Iris pigment epithelial cell (primary cell): Measurements from ENCODE around the gene VSTM2A.
"Not testable (repeated sequence)": the region's sequence is repeated elsewhere in the genome, so short reads cannot be mapped to it uniquely, and the experiment has no call there.

Experiments
- DNase-seq: peaks from one replicate; pipeline ENCODE4 v3.0.0-alpha.2; 2011; ENCODE audit warnings: low read depth

The VSTM2A gene, protein sequence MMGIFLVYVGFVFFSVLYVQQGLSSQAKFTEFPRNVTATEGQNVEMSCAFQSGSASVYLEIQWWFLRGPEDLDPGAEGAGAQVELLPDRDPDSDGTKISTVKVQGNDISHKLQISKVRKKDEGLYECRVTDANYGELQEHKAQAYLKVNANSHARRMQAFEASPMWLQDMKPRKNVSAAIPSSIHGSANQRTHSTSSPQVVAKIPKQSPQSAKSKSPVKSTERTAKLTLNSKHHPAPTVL

DNA sequence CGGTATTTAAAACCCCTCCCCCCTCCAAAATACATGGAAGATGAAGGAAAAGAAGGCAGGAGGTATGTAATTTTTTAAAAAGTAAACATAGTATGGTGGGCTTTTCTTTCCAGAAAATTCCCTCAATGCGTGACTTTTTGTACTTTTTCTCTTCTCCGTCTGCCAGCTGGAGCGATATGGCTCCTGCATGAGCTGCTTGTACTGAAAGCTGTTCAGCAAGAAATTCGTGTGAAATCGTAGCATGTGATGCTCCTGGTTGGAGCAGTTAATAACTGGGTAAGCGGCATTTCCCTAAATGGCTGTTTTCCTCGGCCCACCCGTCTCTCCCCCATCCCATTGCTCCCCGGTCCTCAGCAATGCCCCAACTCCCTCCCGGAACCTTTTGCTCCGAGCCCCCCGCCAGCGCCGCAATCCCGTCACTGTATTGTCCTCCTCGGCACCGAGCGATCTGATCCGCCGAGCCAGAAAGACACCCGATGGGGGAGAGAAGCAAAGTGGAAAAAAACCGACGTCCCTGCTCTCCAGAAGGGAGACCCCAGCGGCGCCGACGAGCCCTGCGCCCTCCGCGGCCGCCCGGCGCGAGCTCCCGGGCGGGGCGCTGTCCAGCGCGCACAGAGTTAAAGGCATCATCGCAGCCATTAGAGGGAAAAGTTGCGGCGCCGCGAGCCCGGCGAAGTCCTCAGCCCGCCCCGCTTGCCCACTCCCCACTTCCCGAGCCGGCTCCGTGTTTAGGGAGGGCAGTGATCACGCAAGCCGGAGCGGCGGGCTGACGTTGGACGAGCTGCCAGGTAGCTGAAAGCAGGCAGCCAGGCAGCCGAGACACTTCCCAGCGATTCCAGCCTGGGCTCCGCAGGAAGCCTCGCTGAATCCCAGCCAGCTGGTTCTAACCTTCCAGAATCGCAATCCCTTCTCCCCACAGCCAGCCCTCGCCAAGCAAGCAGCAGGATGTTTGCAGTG is at the start of gene VSTM2A:
VSTM2A (plus strand) TSS at position 707 of the 957 bp plus-strand sequence. CDS start 356 bp downstream, outside the sequence.
- DNase-seq, result peak; percentile 1

DNA sequence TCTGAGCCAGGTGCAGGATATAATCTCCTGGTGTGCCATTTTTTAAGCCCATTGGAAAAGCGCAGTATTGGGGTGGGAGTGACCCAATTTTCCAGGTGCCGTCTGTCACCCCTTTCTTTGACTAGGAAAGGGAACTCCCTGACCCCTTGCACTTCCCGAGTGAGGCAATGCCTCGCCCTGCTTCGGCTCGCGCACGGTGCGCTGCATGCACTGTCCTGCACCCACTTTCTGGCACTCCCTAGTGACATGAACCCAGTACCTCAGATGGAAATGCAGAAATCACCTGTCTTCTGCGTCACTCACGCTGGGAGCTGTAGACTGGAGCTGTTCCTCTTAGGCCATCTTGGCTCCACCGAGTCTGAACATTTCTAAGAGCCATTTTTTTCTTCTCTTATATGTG is 37.6 kb upstream of the VSTM2A start:
- not testable (repeated sequence) for DNase-seq

DNA sequence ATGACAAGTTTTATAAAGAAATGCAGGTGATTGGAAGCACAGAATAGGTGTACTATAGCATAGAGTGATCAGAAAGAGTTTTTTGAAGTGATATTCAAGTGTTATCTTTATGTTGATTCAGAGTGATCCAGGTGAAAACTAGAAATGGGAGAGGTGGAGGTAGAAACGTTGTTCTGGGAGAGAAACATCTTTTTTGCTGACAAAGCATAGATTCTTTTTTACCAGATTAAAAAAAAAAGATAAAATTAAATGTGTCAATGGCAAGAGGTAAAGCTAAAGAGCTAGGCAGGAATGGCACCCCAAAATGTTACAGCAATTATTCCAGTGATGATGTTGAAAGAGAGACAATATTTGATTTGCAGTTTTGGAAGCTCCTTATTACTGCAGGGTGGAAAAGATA is 12.6 kb upstream of the VSTM2A start:
- DNase-seq, result no peak

DNA sequence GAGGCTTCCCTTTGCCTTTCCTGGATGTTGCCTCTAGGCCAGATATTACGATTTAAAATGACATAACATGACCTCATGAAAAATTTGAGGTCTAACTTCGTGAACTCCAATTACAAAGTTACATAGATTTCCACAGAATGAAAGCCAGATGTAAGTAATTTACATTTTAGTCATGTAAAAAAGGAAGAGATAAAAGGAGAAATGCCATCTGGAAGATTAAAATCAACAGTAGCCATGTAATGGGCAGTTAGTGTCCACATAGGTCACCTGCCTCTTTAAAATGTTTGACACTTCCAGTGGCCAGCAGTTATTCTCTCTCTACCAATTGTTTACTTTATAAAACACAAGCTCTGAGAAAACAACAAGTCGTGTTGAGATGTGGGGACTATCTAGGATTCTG is 4.1 kb upstream of the VSTM2A start:
- no peak for DNase-seq

DNA sequence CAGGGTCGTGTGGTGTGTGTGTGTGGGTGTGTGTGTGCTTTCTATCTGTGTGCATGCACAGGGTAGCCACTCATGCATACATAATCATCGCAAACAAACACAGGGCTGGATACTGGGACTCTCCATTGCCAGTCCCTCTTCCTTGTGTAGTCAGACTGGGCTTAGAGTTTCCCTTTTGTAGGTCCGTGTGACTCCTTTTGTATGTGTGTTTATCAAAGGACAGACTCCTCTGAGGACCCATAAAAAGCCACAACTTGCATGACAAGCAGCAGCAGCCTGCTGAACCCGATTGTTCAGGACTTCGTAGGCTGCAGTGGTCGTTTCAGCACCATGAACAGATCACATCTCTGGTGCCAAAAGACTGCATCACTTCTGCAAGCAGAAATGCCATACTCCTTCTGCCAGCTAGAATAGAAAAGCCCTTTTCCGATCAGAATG is 895 bp downstream of the VSTM2A start:
- DNase-seq, result peak; percentile 39

DNA sequence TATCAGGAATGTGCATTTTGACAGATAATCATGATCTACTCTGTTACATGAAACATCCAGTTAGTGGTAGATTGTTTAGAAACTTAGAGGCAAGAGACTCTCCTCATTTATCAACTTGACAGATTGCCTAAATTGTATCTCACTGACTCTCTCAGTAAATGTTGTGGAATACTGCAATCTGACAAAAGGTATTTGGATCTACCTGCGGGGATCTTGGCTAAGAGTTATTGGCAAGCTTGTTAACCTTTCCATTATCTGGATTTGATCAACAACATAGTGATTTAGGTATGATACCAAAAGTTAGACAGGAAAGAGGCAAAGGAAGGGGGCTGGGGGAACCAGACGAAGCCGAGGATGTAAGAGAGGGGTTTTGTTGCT is 2.0 kb downstream of the VSTM2A start:
- DNase-seq, result no peak

DNA sequence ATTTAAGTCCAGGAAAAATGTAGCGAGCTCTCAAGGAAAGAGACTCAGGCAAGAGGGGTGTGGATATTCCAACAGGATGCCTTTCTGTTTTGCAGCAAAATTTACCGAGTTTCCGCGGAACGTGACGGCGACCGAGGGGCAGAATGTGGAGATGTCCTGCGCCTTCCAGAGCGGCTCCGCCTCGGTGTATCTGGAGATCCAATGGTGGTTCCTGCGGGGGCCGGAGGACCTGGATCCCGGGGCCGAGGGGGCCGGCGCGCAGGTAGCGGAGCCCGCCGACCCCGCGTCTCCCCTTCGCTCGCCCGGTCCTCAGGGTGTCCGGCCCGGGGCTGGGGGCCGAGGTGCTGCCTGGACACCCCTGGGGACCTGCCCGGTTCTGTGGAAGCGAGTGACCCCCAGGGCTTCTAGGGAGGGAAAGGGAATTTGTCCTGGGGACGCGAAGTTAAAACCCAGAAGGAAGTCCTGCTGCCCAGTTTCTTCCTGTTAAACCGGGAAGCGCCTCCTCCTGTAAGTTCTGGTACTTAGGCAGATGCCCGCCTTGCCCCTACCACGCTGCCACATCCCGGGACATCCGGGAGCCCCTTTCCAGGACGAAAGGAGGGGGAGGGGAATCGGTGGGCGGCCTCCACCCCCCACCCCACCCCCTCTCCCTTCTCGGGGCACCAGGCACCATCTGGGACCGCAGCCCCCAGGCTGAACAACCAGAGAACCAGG is 2.5 kb downstream of the VSTM2A start:
- no peak for DNase-seq

DNA sequence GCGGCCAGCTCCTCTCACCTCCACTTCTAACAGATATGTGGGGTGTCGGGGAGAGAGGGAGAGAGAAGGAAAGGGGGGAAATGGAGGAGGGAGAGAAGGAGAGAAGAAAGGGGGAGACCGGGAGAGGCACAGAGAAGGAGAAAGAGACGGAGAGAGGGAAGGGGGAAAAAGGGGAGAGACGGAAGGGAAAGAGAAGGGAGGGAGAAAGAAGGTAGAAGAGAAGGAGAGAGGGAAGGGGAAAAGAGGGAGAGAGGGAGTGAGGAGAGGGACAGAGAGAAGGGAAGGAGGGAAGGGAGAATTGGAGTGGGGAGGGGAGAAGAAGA is 3.0 kb downstream of the VSTM2A start:
- DNase-seq, result no peak

DNA sequence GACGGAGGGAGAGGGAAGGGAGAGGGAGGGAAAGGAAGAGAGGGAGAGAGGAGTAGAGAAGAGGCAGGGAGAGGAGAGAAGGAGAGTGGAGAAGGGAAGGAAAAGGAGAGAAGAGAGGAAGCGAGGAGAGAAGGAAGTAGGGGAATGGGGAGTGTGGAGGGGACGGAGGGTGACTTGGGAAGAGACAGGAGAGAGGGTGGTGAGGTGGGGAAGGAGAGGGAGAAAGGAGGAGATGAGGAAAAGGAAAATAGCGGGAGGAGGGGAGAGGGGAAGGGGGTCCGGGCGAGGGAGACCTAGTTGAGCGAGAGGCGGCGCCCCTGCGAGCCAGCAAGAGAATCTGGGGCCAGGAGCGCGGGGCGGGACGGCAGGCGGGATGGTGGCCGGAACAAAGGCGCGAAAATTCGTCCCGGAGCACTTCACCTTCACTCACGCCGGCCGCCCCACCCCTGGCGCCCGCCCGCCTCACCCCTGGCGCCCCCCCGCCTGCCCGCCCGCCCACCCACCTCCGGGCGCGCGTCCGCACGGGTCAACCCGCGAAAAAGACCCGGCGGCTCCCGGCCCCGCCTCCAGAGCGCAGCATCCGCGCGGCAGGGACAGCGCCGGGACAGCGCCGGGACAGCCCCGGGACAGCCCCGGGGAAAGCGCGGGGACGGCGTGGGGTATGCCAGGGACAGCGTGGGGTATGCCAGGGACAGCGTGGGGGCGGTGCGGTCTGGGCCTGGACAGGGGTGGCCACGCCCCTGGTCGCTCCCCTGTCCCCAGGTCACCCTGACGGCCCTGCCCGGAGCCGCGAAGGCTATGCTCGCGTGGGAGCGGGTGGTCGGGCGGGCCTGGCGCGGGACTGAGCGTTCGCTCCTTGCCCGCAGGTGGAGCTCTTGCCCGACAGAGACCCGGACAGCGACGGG is 4.2 kb downstream of the VSTM2A start:
- DNase-seq, result no peak

DNA sequence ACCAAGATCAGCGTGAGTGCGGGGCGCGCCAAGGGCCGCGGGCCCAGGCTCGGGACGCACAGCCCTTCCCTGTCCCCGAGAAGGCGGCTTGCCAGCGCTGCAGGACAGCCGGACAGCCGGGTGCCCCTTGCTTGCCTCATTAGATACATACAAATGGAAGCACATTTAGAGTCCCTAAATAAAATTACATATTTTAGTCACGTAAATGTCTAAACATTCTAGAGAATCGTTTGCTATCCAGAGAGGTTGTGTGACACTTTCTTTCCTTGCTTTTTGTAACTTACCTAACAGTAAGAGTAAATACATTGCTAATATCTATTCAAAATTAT is 4.8 kb downstream of the VSTM2A start:
- DNase-seq, result no peak

DNA sequence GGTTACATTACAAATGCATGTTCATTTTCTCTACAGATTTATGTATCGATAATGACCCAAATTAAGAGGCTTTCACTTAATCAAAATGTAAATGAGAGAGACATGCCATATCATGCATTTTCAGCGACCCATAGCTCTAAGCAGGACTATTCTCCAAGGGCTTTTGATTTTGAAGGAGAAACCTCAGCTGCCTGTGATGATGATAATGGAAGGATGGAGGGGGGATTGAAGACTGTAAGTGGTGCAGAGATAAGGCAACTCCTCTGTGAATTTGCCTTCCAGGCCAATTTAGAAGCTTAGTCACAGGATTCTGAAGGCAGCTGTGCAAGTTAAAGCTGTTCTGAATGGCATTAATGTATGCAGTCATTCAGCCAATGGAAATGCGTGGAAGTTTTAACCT is 8.3 kb downstream of the VSTM2A start:
- no peak for DNase-seq

DNA sequence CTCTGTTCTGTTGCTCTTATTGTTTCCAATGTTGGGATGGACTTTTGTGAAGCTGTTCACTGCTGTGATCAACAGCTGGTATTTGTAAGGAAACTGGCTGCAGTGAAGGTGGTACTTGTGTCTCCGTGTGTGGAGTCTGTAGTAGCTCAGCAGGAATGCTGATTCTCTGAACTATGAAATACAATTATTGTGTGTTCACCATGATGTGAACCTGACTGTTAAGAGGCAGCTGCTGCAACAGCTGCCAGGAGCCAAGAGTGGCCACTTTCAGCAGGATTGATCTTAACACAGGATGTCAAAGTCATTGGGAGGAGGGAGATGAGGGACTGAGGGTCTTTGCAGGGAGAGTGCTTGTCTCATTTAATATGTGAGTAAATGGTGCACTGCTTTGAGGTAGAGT is 13.9 kb downstream of the VSTM2A start:
- DNase-seq, result no peak

DNA sequence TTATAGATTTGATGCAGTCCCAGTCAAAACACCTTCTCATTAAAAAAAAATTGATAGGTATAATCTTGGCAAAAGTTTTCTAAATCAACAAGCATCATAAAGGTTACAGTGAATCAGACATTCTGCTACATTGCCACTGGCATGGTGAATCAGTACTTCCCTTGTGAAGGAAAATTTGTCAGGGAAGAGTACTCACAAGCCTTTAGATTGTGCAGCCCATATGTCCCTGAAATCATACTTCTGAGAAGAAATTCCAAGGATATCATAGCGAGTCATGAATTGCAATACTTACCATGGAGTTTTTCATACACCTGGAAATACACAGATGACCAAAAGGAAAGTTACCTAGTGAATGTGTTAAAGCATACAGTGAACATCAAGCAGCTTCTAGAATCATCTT is 17.2 kb downstream of the VSTM2A start:
- no peak for DNase-seq

DNA sequence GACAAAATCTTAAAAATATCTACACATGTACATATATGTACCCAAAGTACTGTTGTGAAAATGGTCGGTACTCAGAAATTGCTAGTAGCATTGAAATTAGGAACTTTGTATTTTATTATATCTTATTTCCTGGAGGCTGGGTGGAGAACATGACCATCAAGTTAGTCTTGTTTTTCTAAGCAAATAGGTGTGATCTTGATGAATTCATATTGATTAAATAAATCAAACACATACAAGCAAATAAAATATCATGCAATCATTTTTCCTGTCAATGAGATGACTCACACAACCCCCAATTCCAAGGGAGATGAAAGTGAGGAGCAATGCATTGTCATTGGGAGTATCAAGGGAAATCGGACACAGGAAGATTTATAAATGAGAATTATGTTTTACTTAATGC is 18.0 kb downstream of the VSTM2A start:
- DNase-seq, result no peak

DNA sequence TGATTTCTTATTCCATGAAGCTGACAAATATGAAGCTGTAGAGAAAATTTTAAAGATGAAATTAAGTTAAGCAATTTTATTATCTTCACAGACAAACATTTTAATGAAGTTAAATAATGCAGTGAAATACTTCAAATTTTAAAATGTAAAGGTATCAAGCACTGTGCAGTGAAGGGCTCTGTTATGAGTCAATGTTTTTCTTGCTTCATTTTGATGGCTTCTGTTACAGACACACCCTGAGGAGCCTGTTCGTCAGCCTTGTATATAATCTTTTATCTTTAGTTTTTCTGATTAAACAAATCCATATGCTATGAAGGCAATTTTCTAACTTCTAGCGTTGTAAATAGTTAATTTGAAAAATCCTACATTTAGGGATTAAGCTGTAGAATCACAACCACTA is 18.5 kb downstream of the VSTM2A start:
- no peak for DNase-seq

DNA sequence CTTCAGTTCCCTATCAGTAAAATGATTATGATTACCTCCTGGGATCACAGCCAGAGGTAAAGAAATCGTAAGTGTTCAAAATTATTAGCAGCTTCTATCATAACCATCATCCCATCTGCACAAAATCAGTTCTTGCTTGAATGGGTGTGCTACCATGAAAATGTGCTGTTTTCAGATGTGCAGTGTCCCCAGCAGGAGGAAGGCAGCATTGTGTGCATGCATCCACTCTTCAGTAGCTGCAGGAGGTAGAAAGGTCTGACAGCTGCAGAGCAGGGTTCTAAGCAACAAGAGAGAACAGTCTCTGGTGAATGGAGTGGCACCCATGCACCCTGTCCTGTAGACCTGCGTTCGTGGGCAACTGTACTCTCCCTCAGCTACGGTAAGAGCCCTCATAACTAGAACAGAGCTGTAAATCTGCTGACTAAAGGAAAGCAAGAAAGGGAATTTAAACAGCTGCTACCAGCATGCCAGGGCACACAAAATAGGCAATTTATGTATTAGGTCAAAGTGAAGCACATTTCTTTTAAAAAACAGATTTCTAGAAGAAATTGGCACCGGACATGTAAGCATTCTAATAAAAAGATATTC is 21.2 kb downstream of the VSTM2A start:
- no peak for DNase-seq

DNA sequence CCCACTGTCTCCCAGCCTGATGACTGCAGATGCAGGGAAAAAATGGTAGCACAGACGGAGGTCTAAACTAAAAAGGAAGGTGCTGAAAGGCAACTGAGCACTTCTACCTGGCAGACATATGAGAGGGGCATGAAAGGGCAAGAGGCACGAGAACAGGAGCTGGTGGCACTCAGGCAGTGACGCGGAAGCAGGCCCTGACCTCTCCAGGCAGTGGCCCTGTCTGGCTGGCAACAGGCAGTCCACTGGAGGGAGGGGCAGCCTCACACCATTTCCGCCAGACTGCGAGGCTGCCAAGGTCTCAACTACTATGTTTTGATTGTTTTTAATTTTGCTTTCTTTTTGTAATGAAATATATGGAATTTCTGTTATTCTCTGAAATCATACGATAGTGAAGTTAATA is 23.3 kb downstream of the VSTM2A start:
- no peak for DNase-seq

DNA sequence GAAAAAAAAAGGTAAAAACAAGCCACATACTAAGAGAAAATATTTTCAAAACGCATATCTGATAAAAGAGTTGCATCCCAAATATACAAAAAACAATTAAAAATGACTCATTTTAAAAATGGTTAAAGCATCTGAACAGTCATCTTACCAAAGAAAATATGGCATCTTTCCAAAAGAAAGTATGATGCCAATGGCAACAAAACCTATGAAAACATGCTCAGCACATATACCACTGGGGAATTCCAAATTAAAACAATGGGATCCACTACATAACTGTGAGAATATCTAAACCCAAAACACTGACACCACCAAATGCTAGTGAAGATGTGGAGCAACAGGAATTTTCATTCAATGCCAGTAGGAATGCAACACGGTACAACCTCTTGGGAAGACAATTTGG is 39.3 kb downstream of the VSTM2A start:
- no peak for DNase-seq

DNA sequence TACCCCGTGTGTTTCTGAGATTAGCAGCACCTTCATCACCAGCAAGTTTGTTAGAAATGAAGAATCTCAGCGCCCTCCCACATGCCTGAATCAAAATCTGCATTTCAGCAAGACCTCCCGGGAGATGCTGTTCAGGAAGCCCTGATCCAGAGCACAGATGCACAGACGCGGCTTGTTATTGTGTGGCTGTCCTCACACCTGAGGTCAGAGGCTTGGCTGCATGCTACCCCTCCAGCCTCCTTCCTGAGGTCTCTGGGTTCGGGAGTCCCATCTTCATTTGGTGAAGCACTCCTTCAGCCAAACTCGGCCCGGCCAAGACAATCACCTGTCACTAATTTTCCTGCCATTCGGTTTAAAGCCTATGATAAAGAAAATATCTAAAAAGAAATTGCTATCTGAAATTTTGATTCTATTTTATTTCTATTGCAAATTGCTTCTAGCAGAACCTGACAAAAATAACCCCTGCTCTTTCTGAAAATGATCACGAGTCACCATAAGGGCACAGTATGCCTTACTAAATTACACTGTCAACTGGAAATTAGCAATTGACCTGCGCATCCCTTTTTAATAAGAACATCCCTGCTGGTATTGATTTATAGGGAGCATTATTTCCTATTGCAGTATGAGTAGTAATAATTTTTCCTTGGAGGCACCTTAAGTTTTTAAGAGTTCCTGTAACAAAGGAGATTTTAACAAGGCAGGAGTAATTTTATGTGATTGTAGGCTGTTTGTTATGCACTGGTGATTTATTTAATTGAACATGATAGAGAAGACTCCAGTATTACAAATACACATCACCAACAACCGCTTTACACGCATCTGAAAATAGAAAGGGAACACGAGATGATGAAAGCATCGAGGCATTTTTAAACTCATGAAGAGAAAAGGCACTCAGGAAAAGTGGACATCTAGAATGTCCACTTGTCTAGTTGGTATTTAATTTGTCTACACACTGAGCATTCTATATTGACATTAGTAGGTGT is 49.5 kb downstream of the VSTM2A start:
- DNase-seq, result no peak

DNA sequence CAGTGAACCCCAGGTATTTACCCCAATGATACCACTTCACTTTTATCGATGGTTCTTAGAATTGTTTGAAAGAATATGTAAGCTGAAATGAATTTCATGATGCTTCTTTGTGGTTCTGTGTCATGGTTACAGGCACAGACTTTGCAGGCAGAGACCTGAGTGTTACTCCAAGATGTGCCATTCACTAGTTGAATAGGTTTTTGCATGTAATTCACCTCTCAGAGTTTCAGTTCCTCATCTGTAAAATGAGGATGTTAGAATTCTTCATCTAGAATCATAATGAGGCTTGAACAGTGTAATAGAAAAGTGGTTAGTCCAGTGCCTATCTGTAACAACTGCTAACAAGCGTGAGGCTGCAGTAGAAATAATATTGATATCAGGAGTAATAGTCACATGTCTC is 54.6 kb downstream of the VSTM2A start:
- no peak for DNase-seq
